Activated CD8-positive, alpha-beta memory T cell treated with anti-CD3 and anti-CD28 coated beads, Interleukin-2, amount 10 ng/mL, durations not matched to agents 7 days and 5 days (primary cell): Measurements from ENCODE around the gene GPC6. TPM values are rescaled to one million over a fixed set of nuclear protein-coding genes. Genes with fewer than 3 reads are reported as not detected.

ENCODE experiments used
- ATAC-seq: fragments of 150-1000 bp; cut with Tn5 transposase; one replicate; pipeline ENCODE4 v1.10.0; 2021; ENCODE audit warnings: moderate library complexity
- CTCF ChIA-PET: fragments of 350-600 bp; sonication (Branson Sonifier 250); formaldehyde crosslinking; loops from one replicate; lab custom pipeline; 2021; ENCODE audit warnings: antibody characterized with exemption; lab: Charles Lee
- DNase-seq: peaks from one replicate; pipeline ENCODE4 v3.0.0-alpha.2; 2020
- H3K27ac Mint-ChIP-seq: one replicate; pipeline ENCODE4 v1.8.0; 2021; ENCODE audit warnings: mild to moderate bottlenecking, mixed read lengths
- H3K27me3 Mint-ChIP-seq: one replicate; pipeline ENCODE4 v1.8.0; 2021; ENCODE audit warnings: mixed read lengths
- H3K36me3 Mint-ChIP-seq: one replicate; pipeline ENCODE4 v1.8.0; 2021; ENCODE audit warnings: mild to moderate bottlenecking, mixed read lengths
- H3K4me1 Mint-ChIP-seq: one replicate; pipeline ENCODE4 v1.8.0; 2021; ENCODE audit warnings: mixed read lengths
- H3K4me3 Mint-ChIP-seq: one replicate; pipeline ENCODE4 v1.8.0; 2021; ENCODE audit warnings: mild to moderate bottlenecking, moderate library complexity, mixed read lengths
- H3K9me3 Mint-ChIP-seq: one replicate; pipeline ENCODE4 v1.8.0; 2022; ENCODE audit warnings: low read depth, mixed read lengths
- total RNA-seq, 2 experiments: library from RNA; stranded (reverse); gene quantifications; one replicate each; pipeline ENCODE4 v1.2.3, GENCODE V29; 2021

The GPC6 gene
- total RNA-seq, 2 experiments from 2014 or later, result not detected

- H3K36me3 Mint-ChIP-seq, result no peaks in the 10 kb centered on the region
- CTCF ChIA-PET, result interaction anchor here (1.2 to 1.6 kb wide), 3 partner anchors 15 to 246 kb away, joined by 3 to 4 read pairs (median 3); no protein-coding TSS in a partner anchor
- no peak overlapping the region for H3K27ac Mint-ChIP-seq
- no peaks in the 10 kb centered on the region for H3K4me1 Mint-ChIP-seq
- ATAC-seq, result no peak
- peaks cover 9% of the 10 kb centered on the region for H3K27me3 Mint-ChIP-seq
- no peak overlapping the region for H3K4me3 Mint-ChIP-seq
- H3K9me3 Mint-ChIP-seq, result no peaks in the 10 kb centered on the region
- no peak for DNase-seq
These were observed 888.4 kb downstream of the GPC6 start for GRCh38 chr13:94115054-94115453.

- CTCF ChIA-PET, result interaction anchor here (0.5 kb wide), 1 partner anchor 77 kb away, joined by 3 read pairs; no protein-coding TSS in a partner anchor
- DNase-seq (no peak), ATAC-seq (no peak)
- no peak overlapping the region for H3K4me3 Mint-ChIP-seq
- H3K27me3 Mint-ChIP-seq, result peaks cover 14% of the 10 kb centered on the region
- H3K36me3 Mint-ChIP-seq, result no peaks in the 10 kb centered on the region
- H3K9me3 Mint-ChIP-seq, result no peaks in the 10 kb centered on the region
- H3K27ac Mint-ChIP-seq, result no peak overlapping the region
- no peaks in the 10 kb centered on the region for H3K4me1 Mint-ChIP-seq
These were observed 892.8 kb downstream of the GPC6 start for GRCh38 chr13:94119360-94119936.

- no peak for DNase-seq
- ATAC-seq, result no peak
- Mint-ChIP-seq H3K27me3 (peaks cover 14% of the 10 kb centered on the region), H3K36me3 (no peaks in the 10 kb centered on the region), H3K27ac (no peak overlapping the region), H3K4me1 (no peaks in the 10 kb centered on the region), H3K9me3 (no peaks in the 10 kb centered on the region), H3K4me3 (no peak overlapping the region)
- CTCF ChIA-PET, result no interaction called here
These were observed 894.3 kb downstream of the GPC6 start for GRCh38 chr13:94120878-94121277.

GRCh38 chr13:94121686-94122085 is 895.1 kb downstream of the GPC6 start:
- Mint-ChIP-seq H3K27me3 (peaks cover 14% of the 10 kb centered on the region), H3K27ac (no peak overlapping the region), H3K36me3 (no peaks in the 10 kb centered on the region), H3K4me1 (no peaks in the 10 kb centered on the region), H3K4me3 (no peak overlapping the region), H3K9me3 (no peaks in the 10 kb centered on the region)
- no peak for ATAC-seq
- CTCF ChIA-PET, result no interaction called here
- DNase-seq, result no peak

- Mint-ChIP-seq H3K4me3 (no peak overlapping the region), H3K27ac (no peak overlapping the region), H3K27me3 (peaks cover 14% of the 10 kb centered on the region), H3K36me3 (no peaks in the 10 kb centered on the region), H3K4me1 (no peaks in the 10 kb centered on the region), H3K9me3 (no peaks in the 10 kb centered on the region)
- no peak for ATAC-seq
- CTCF ChIA-PET, result interaction anchor here (1.2 kb wide), 1 partner anchor 13 kb away, joined by 3 read pairs; no protein-coding TSS in a partner anchor
- DNase-seq, result no peak
These were observed 895.8 kb downstream of the GPC6 start for GRCh38 chr13:94122300-94122915.

GRCh38 chr13:94123557-94123956 is 897.0 kb downstream of the GPC6 start:
- DNase-seq (no peak), ATAC-seq (no peak)
- Mint-ChIP-seq H3K36me3 (no peaks in the 10 kb centered on the region), H3K27me3 (peaks cover 9% of the 10 kb centered on the region), H3K4me3 (no peak overlapping the region), H3K9me3 (no peaks in the 10 kb centered on the region), H3K27ac (no peak overlapping the region), H3K4me1 (no peaks in the 10 kb centered on the region)
- CTCF ChIA-PET, result no interaction called here

GRCh38 chr13:94128430-94128829 is 901.8 kb downstream of the GPC6 start:
- CTCF ChIA-PET, result no interaction called here
- Mint-ChIP-seq H3K27ac (no peak overlapping the region), H3K4me1 (peaks cover 6% of the 10 kb centered on the region), H3K9me3 (no peaks in the 10 kb centered on the region), H3K27me3 (peaks cover 4% of the 10 kb centered on the region), H3K4me3 (no peak overlapping the region), H3K36me3 (no peaks in the 10 kb centered on the region)
- DNase-seq (no peak), ATAC-seq (no peak)

- Mint-ChIP-seq H3K4me3 (no peak overlapping the region), H3K4me1 (peaks cover 6% of the 10 kb centered on the region), H3K9me3 (no peaks in the 10 kb centered on the region), H3K36me3 (no peaks in the 10 kb centered on the region), H3K27me3 (no peaks in the 10 kb centered on the region), H3K27ac (no peak overlapping the region)
- ATAC-seq (peak; percentile 36), DNase-seq (no peak)
- CTCF ChIA-PET, result interaction anchor here (1.3 to 1.8 kb wide), 2 partner anchors 15 to 28 kb away, joined by 3 to 4 read pairs; no protein-coding TSS in a partner anchor
These were observed 902.9 kb downstream of the GPC6 start for GRCh38 chr13:94129490-94129894.

- H3K9me3 Mint-ChIP-seq, result no peaks in the 10 kb centered on the region
- DNase-seq (no peak), ATAC-seq (no peak)
- no peak overlapping the region for H3K27ac Mint-ChIP-seq
- no peaks in the 10 kb centered on the region for H3K36me3 Mint-ChIP-seq
- no peak overlapping the region for H3K4me3 Mint-ChIP-seq
- H3K4me1 Mint-ChIP-seq, result no peaks in the 10 kb centered on the region
- CTCF ChIA-PET, result interaction anchor here (1.7 kb wide), 1 partner anchor 14 kb away, joined by 4 read pairs; no protein-coding TSS in a partner anchor
- no peaks in the 10 kb centered on the region for H3K27me3 Mint-ChIP-seq
These were observed 912.2 kb downstream of the GPC6 start for GRCh38 chr13:94138831-94139230.

GRCh38 chr13:94139393-94139995 is 912.9 kb downstream of the GPC6 start:
- H3K27ac Mint-ChIP-seq, result no peak overlapping the region
- ATAC-seq (no peak), DNase-seq (no peak)
- H3K4me3 Mint-ChIP-seq, result no peak overlapping the region
- no peaks in the 10 kb centered on the region for H3K36me3 Mint-ChIP-seq
- CTCF ChIA-PET, result interaction anchor here (1.7 kb wide), 1 partner anchor 14 kb away, joined by 4 read pairs; no protein-coding TSS in a partner anchor
- H3K9me3 Mint-ChIP-seq, result no peaks in the 10 kb centered on the region
- no peaks in the 10 kb centered on the region for H3K4me1 Mint-ChIP-seq
- H3K27me3 Mint-ChIP-seq, result no peaks in the 10 kb centered on the region

GRCh38 chr13:94140027-94140426 is 913.4 kb downstream of the GPC6 start:
- CTCF ChIA-PET, result no interaction called here
- no peaks in the 10 kb centered on the region for H3K4me1 Mint-ChIP-seq
- H3K4me3 Mint-ChIP-seq, result no peak overlapping the region
- H3K36me3 Mint-ChIP-seq, result no peaks in the 10 kb centered on the region
- H3K27ac Mint-ChIP-seq, result no peak overlapping the region
- no peaks in the 10 kb centered on the region for H3K9me3 Mint-ChIP-seq
- H3K27me3 Mint-ChIP-seq, result no peaks in the 10 kb centered on the region
- ATAC-seq (no peak), DNase-seq (no peak)

- no peaks in the 10 kb centered on the region for H3K4me1 Mint-ChIP-seq
- no peak overlapping the region for H3K27ac Mint-ChIP-seq
- DNase-seq (no peak), ATAC-seq (no peak)
- no peak overlapping the region for H3K4me3 Mint-ChIP-seq
- no peaks in the 10 kb centered on the region for H3K9me3 Mint-ChIP-seq
- CTCF ChIA-PET, result no interaction called here
- no peaks in the 10 kb centered on the region for H3K36me3 Mint-ChIP-seq
- no peaks in the 10 kb centered on the region for H3K27me3 Mint-ChIP-seq
These were observed 913.9 kb downstream of the GPC6 start for GRCh38 chr13:94140511-94140910.

- no peak overlapping the region for H3K4me3 Mint-ChIP-seq
- ATAC-seq, result no peak
- H3K9me3 Mint-ChIP-seq, result no peaks in the 10 kb centered on the region
- peaks cover 2% of the 10 kb centered on the region for H3K27me3 Mint-ChIP-seq
- H3K36me3 Mint-ChIP-seq, result no peaks in the 10 kb centered on the region
- H3K4me1 Mint-ChIP-seq, result no peaks in the 10 kb centered on the region
- H3K27ac Mint-ChIP-seq, result no peak overlapping the region
- DNase-seq, result no peak
- CTCF ChIA-PET, result no interaction called here
These were observed 917.2 kb downstream of the GPC6 start for GRCh38 chr13:94143624-94144350.
